HL-60/S4 treated with retinoic acid at 250 ng/mL for 4 days and 3 days (cell line): ENCODE measurements around the gene IFITM5.
"Not testable (repeated sequence)": the region's sequence is repeated elsewhere in the genome, so short reads cannot be mapped to it uniquely, and the experiment has no call there.

Experiments used
- in situ Hi-C: fragments of 300-500 bp; cut with MboI; formaldehyde crosslinking; loops from 2 replicates; pipeline ENCODE4 v1.7.0; 2022; ENCODE audit warnings: low sequenced_read_pairs

The IFITM5 gene

GRCh38 chr11:269146-269890 is 30.0 kb downstream of the IFITM5 start:
- in situ Hi-C loops, result no loop called here

GRCh38 chr11:268716-269145 is 30.6 kb downstream of the IFITM5 start:
- in situ Hi-C loops, result not testable (repeated sequence)

GRCh38 chr11:267491-267994 is 31.8 kb downstream of the IFITM5 start:
- in situ Hi-C loops, result no loop called here

- in situ Hi-C loops, result no loop called here
These were observed 32.5 kb downstream of the IFITM5 start for GRCh38 chr11:266676-267439.

- in situ Hi-C loops, result no loop called here
These were observed 37.7 kb downstream of the IFITM5 start for GRCh38 chr11:261624-262023.

- in situ Hi-C loops, result no loop called here
These were observed 39.9 kb downstream of the IFITM5 start for GRCh38 chr11:259413-259812.

- in situ Hi-C loops, result no loop called here
These were observed 41.4 kb downstream of the IFITM5 start for GRCh38 chr11:257766-258493.

- in situ Hi-C loops, result no loop called here
These were observed 42.2 kb downstream of the IFITM5 start for GRCh38 chr11:256952-257737.

GRCh38 chr11:255816-256215 is 43.5 kb downstream of the IFITM5 start:
- in situ Hi-C loops, result no loop called here

- in situ Hi-C loops, result no loop called here
These were observed 44.1 kb downstream of the IFITM5 start for GRCh38 chr11:255176-255575.

GRCh38 chr11:253886-254270 is 45.4 kb downstream of the IFITM5 start:
- in situ Hi-C loops, result no loop called here

- in situ Hi-C loops, result no loop called here
These were observed 46.0 kb downstream of the IFITM5 start for GRCh38 chr11:253160-253885.

GRCh38 chr11:252666-253065 is 46.7 kb downstream of the IFITM5 start:
- in situ Hi-C loops, result no loop called here

GRCh38 chr11:251550-251949 is 47.8 kb downstream of the IFITM5 start:
- in situ Hi-C loops, result no loop called here

GRCh38 chr11:250740-251299 is 48.5 kb downstream of the IFITM5 start:
- in situ Hi-C loops, result no loop called here

GRCh38 chr11:250274-250673 is 49.1 kb downstream of the IFITM5 start:
- in situ Hi-C loops, result no loop called here

GRCh38 chr11:249062-249461 is 50.3 kb downstream of the IFITM5 start:
- in situ Hi-C loops, result no loop called here
